Esophagus squamous epithelium (tissue), 5 donors: ENCODE measurements around the gene MARCHF10. TPM values are rescaled to one million over a fixed set of nuclear protein-coding genes. Genes with fewer than 3 reads are reported as not detected.

Experiments used
- DNase-seq: peaks from one replicate; lab custom pipeline; 2025; lab: John Stamatoyannopoulos, UW
- H3K27ac ChIP-seq, 4 donors: fragments of 200-600 bp; sonication (generic); one replicate each; pipeline ENCODE4 v1.5.1; 2016 to 2019; ENCODE audit warnings: mild to moderate bottlenecking in 1 of 4
- H3K27me3 ChIP-seq, 4 donors: fragments of 200-600 bp; sonication (generic); 1 replicate in 3 of 4; 2 replicates in 1 of 4; pipeline versions ENCODE4 v1.5.1 to v1.6.0; 2017 to 2021; ENCODE audit warnings: antibody characterized with exemption in 1 of 4
- H3K36me3 ChIP-seq, 3 donors: fragments of 200-600 bp; sonication (generic); one replicate each; pipeline ENCODE4 v1.5.1; 2016 to 2019
- H3K4me1 ChIP-seq, 3 donors: fragments of 200-600 bp; sonication (generic); one replicate each; pipeline ENCODE4 v1.5.1; 2017 to 2019
- H3K4me3 ChIP-seq, 4 donors: fragments of 200-600 bp; sonication (generic); 1 replicate in 3 of 4; 2 replicates in 1 of 4; pipeline ENCODE4 v1.5.1; 2016 to 2019; ENCODE audit warnings: mild to moderate bottlenecking in 2 of 4, moderate library complexity in 1 of 4
- H3K9me3 ChIP-seq, 3 donors: fragments of 200-600 bp; sonication (generic); one replicate each; pipeline ENCODE4 v1.5.1; 2016 to 2019
- POLR2A ChIP-seq, 4 donors: fragments of 450-650 bp; IDR thresholded peaks; one replicate each; pipeline ENCODE4 v1.6.1; 2017; ENCODE audit warnings: antibody characterized with exemption in 4 of 4, mild to moderate bottlenecking in 4 of 4, moderate library complexity in 3 of 4
- WGBS, 2 donors: methylation state at CpG; one replicate each; pipeline ENCODE4 v1.1.5; 2018; 5-methylcytosine and 5-hydroxymethylcytosine counted together
- intact Hi-C: fragments of 100-400 bp; cut with DNase I; formaldehyde crosslinking; loops from one replicate; pipeline ENCODE4 v1.15.0; 2022
- total RNA-seq, 4 donors: library from RNA; depleted of rRNA; stranded (reverse); fragments of >200 nt; gene quantifications; one replicate each; pipeline ENCODE4 v1.1.0, GENCODE V29; 2016
- TF ChIP-seq, protein P1 (sequence below), 6 experiments: fragments of 450-650 bp in 4 of 6; fragments of 200-600 bp in 2 of 6; sonication (generic) in 2 of 6; IDR thresholded peaks; one replicate each; pipeline ENCODE4 v1.5.1; 2016 to 2019; ENCODE audit warnings: antibody characterized with exemption in 6 of 6, mild to moderate bottlenecking in 4 of 6, moderate library complexity in 4 of 6
- donor health status: DM: yes; HTN: yes; CAD: no.

Gene MARCHF10
- total RNA-seq, 4 donors from 2014 or later = not detected

- intact Hi-C loops = no loop called here
- peak overlapping the region in 2 of 4 donors; percentile 79 to 87 for H3K27ac ChIP-seq
- 90 to 100% methylated on average over 1 to 10 of the region's 37 CpGs for WGBS, 2 donors
These were observed 128.2 kb downstream of the MARCHF10 start for GRCh38 chr17:62679866-62680377.

DNA sequence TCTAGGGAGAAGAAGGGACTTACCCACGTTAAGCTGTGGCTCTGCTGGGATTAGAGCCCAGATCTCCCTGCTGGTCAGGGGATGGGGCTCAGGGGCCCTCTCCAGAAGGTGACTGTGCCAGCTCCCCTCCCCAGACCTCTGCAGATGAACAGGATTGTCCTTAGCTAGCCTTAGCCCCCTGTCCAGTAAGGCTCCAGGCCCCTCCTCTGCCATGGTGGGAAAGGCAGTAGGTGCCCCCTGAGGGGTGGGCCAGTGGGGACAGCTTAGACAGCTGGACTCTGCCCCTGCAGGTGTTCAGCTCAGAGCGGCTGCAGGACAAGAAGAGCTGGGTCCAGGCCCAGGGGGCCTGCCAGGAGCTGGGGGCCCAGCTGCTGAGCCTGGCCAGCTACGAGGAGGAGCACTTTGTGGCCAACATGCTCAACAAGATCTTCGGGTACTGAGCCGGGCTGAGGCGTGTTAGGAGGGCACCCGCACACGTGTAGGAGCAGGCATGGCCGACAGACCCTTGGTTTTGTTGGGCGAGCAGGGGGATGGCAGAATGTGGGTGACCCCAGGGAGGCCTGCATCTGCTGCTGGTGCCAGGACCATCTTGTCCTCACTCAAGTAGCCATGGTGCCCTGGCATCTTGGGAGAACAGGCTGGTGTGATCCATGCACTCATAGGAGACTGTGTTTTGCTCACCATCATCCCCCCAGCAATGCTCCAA, 129.7 kb downstream of the MARCHF10 start:
- no peaks in the 10 kb centered on the region for H3K27me3 ChIP-seq
- H3K9me3 ChIP-seq = no peaks in the 10 kb centered on the region
- H3K4me1 ChIP-seq = peaks cover 11 to 92% (median 12%) of the 10 kb centered on the region in 3 donors
- WGBS, 2 donors = 60 to 63% methylated on average over 6 to 8 of the region's 10 CpGs
- peaks cover 0 to 35% (median 0%) of the 10 kb centered on the region in 3 donors for H3K36me3 ChIP-seq
- H3K4me3 ChIP-seq = no peak overlapping the region
- intact Hi-C loops = no loop called here
- no peak for DNase-seq
- H3K27ac ChIP-seq = no peak overlapping the region
- TF ChIP-seq POLR2A (IDR thresholded peaks at IDR 0.05) = no peak
- TF ChIP-seq, protein P1, sequence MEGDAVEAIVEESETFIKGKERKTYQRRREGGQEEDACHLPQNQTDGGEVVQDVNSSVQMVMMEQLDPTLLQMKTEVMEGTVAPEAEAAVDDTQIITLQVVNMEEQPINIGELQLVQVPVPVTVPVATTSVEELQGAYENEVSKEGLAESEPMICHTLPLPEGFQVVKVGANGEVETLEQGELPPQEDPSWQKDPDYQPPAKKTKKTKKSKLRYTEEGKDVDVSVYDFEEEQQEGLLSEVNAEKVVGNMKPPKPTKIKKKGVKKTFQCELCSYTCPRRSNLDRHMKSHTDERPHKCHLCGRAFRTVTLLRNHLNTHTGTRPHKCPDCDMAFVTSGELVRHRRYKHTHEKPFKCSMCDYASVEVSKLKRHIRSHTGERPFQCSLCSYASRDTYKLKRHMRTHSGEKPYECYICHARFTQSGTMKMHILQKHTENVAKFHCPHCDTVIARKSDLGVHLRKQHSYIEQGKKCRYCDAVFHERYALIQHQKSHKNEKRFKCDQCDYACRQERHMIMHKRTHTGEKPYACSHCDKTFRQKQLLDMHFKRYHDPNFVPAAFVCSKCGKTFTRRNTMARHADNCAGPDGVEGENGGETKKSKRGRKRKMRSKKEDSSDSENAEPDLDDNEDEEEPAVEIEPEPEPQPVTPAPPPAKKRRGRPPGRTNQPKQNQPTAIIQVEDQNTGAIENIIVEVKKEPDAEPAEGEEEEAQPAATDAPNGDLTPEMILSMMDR (IDR thresholded peaks at IDR 0.05) = no peak

More at GRCh38 chr17:62679866-62680377, 128.2 kb downstream of the MARCHF10 start:
- DNase-seq = no peak
- Histone ChIP-seq H3K36me3 (peaks cover 0 to 32% (median 0%) of the 10 kb centered on the region in 3 donors), H3K4me3 (no peak overlapping the region), H3K4me1 (peaks cover 5 to 90% (median 7%) of the 10 kb centered on the region in 3 donors), H3K27me3 (no peaks in the 10 kb centered on the region), H3K9me3 (no peaks in the 10 kb centered on the region)
- TF ChIP-seq, protein P1 (IDR thresholded peaks at IDR 0.05) = no peak
- no peak for TF ChIP-seq POLR2A (IDR thresholded peaks at IDR 0.05)

DNA sequence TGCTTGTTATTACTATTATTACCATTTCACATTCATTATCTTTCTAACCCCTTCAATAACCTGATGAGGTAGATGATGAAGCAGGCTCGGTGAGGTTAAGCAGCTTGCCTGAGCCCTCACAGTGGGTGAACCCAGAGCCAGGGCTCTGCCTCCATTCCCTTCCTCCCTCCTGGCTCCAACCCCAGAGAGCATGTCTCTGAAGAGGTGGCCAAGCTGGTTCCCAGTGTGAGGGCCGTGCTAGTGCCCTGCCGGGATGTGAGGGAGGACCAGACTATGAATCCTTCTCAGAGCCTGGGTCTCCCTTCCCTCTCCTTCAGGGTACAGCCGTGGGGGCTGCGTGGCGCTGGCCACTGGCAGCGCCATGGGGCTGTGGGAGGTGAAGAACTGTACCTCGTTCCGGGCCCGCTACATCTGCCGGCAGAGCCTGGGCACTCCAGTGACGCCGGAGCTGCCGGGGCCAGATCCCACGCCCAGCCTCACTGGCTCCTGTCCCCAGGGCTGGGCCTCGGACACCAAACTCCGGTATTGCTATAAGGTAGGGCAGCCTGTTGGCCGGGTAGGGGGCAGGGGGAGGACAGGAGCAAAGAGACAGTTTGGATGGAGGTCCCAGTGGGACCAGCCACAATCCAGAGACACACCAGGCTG, 131.0 kb downstream of the MARCHF10 start:
- no peak for TF ChIP-seq POLR2A (IDR thresholded peaks at IDR 0.05)
- TF ChIP-seq, protein P1 (IDR thresholded peaks at IDR 0.05) = no peak
- H3K36me3 ChIP-seq = peaks cover 0 to 35% (median 0%) of the 10 kb centered on the region in 3 donors
- H3K9me3 ChIP-seq = no peaks in the 10 kb centered on the region
- H3K4me1 ChIP-seq = peaks cover 12 to 92% (median 16%) of the 10 kb centered on the region in 3 donors
- no peak overlapping the region for H3K27ac ChIP-seq
- DNase-seq = no peak
- H3K27me3 ChIP-seq = no peaks in the 10 kb centered on the region
- 64 to 70% methylated on average over 3 to 6 of the region's 18 CpGs for WGBS, 2 donors
- no peak overlapping the region for H3K4me3 ChIP-seq
- intact Hi-C loops = no loop called here

- WGBS, 2 donors = 80 to 89% methylated on average over 3 to 5 of the region's 16 CpGs
These were observed 131.7 kb downstream of the MARCHF10 start for GRCh38 chr17:62676231-62676943.

More at GRCh38 chr17:62676231-62676943, 131.7 kb downstream of the MARCHF10 start:
- Histone ChIP-seq H3K27me3 (no peaks in the 10 kb centered on the region), H3K9me3 (no peaks in the 10 kb centered on the region), H3K36me3 (peaks cover 0 to 35% (median 0%) of the 10 kb centered on the region in 3 donors), H3K27ac (no peak overlapping the region), H3K4me3 (no peak overlapping the region), H3K4me1 (peaks cover 12 to 92% (median 18%) of the 10 kb centered on the region in 3 donors)
- TF ChIP-seq POLR2A (IDR thresholded peaks at IDR 0.05) = no peak
- TF ChIP-seq, protein P1 (IDR thresholded peaks at IDR 0.05) = no peak
- no peak for DNase-seq
- intact Hi-C loops = no loop called here
